ENCODE measurements around the gene ELOVL6. TPM values are rescaled to one million over a fixed set of nuclear protein-coding genes. Genes with fewer than 3 reads are reported as not detected.

The ELOVL6 gene
- polyA plus RNA-seq, 1 donor from 2014 or later, result 21.3 TPM

- Histone ChIP-seq H3K27me3 (ENCODE audit: insufficient read depth, low read depth, low read length) (no peaks in the 10 kb centered on the region), H3K79me2 (replicated peaks; ENCODE audit: insufficient read depth, low read length) (peaks cover 57% of the 10 kb centered on the region), H2AFZ (ENCODE audit: low read depth, low read length) (peak overlapping the region; percentile 43), H3K4me2 (ENCODE audit: low read length) (peak overlapping the region; percentile 97), H3K9me2 (ENCODE audit: insufficient read depth, low read length) (no peaks in the 10 kb centered on the region), H3K27ac (ENCODE audit: low read length) (peak overlapping the region; percentile 92), H3K4me3 (ENCODE audit: low read length) (peak overlapping the region; percentile 90), H3K36me3 (ENCODE audit: insufficient read depth, low read length) (no peaks in the 10 kb centered on the region), H3F3A (ENCODE audit: insufficient read depth, low read length, poor library complexity, severe bottlenecking) (peaks cover 7% of the 10 kb centered on the region), H4K20me1 (ENCODE audit: insufficient read depth) (no peaks in the 10 kb centered on the region), H3K9me3 (ENCODE audit: low read length) (no peaks in the 10 kb centered on the region), H3K9ac (ENCODE audit: low read length) (peak overlapping the region; percentile 90)
- no peak for TF ChIP-seq RAD21 (conservative IDR thresholded peaks at IDR 0.05)
- TF ChIP-seq MXI1 (conservative IDR thresholded peaks at IDR 0.05; ENCODE audit: poor library complexity, severe bottlenecking), result peak; percentile 31
Observed at GRCh38 chr4:110196206-110196870, 2.1 kb downstream of the ELOVL6 start.

- H3K79me2 ChIP-seq (replicated peaks; ENCODE audit: insufficient read depth, low read length), result peaks cover 64% of the 10 kb centered on the region
- H3K9me2 ChIP-seq (ENCODE audit: insufficient read depth, low read length), result no peaks in the 10 kb centered on the region
- H2AFZ ChIP-seq (ENCODE audit: low read depth, low read length), result peak overlapping the region; percentile 43
- peak overlapping the region; percentile 97 for H3K4me2 ChIP-seq (ENCODE audit: low read length)
- H3K27me3 ChIP-seq (ENCODE audit: insufficient read depth, low read depth, low read length), result no peaks in the 10 kb centered on the region
- no peaks in the 10 kb centered on the region for H3K36me3 ChIP-seq (ENCODE audit: insufficient read depth, low read length)
- TF ChIP-seq REST (IDR thresholded peaks at IDR 0.05; ENCODE audit: borderline replicate concordance), result peak; percentile 15
- no peak for TF ChIP-seq POLR2AphosphoS5 (IDR thresholded peaks at IDR 0.05)
- H4K20me1 ChIP-seq (ENCODE audit: insufficient read depth), result no peaks in the 10 kb centered on the region
- peaks cover 7% of the 10 kb centered on the region for H3F3A ChIP-seq (ENCODE audit: insufficient read depth, low read length, poor library complexity, severe bottlenecking)
- H3K9me3 ChIP-seq (ENCODE audit: low read length), result no peaks in the 10 kb centered on the region
- H3K27ac ChIP-seq (ENCODE audit: low read length), result peak overlapping the region; percentile 92
- peak overlapping the region; percentile 90 for H3K4me3 ChIP-seq (ENCODE audit: low read length)
- H3K9ac ChIP-seq (ENCODE audit: low read length), result peak overlapping the region; percentile 90
Observed at GRCh38 chr4:110195561-110196205, 2.7 kb downstream of the ELOVL6 start.

- Histone ChIP-seq H3K9me2 (ENCODE audit: insufficient read depth, low read length) (no peaks in the 10 kb centered on the region), H4K20me1 (ENCODE audit: insufficient read depth) (no peaks in the 10 kb centered on the region), H3K27me3 (ENCODE audit: insufficient read depth, low read depth, low read length) (no peaks in the 10 kb centered on the region), H3K9me3 (ENCODE audit: low read length) (no peaks in the 10 kb centered on the region), H3K4me2 (ENCODE audit: low read length) (peak overlapping the region; percentile 87), H3K36me3 (ENCODE audit: insufficient read depth, low read length) (no peaks in the 10 kb centered on the region), H2AFZ (ENCODE audit: low read depth, low read length) (no peak overlapping the region), H3F3A (ENCODE audit: insufficient read depth, low read length, poor library complexity, severe bottlenecking) (peaks cover 7% of the 10 kb centered on the region), H3K4me3 (ENCODE audit: low read length) (peak overlapping the region; percentile 90), H3K27ac (ENCODE audit: low read length) (peak overlapping the region; percentile 91), H3K79me2 (replicated peaks; ENCODE audit: insufficient read depth, low read length) (peaks cover 75% of the 10 kb centered on the region), H3K9ac (ENCODE audit: low read length) (peak overlapping the region; percentile 64)
- TF ChIP-seq RAD21 (conservative IDR thresholded peaks at IDR 0.05) (no peak), SMC3 (conservative IDR thresholded peaks at IDR 0.05; ENCODE audit: poor library complexity) (peak; percentile 32), EZH2 (IDR thresholded peaks at IDR 0.05; ENCODE audit: borderline replicate concordance, insufficient read depth, low read length, poor library complexity, severe bottlenecking) (no peak), REST (IDR thresholded peaks at IDR 0.05; ENCODE audit: borderline replicate concordance) (peak; percentile 96), CTCF (IDR thresholded peaks at IDR 0.05; ENCODE audit: poor library complexity, severe bottlenecking) (no peak), TAF1 (IDR thresholded peaks at IDR 0.05; ENCODE audit: low read depth) (peak; percentile 97), MXI1 (conservative IDR thresholded peaks at IDR 0.05; ENCODE audit: poor library complexity, severe bottlenecking) (peak; percentile 46), POLR2AphosphoS5 (IDR thresholded peaks at IDR 0.05) (peak; percentile 99), EP300 (conservative IDR thresholded peaks at IDR 0.05; ENCODE audit: poor library complexity, severe bottlenecking) (peak; percentile 69)
Observed at GRCh38 chr4:110193822-110194761, 4.3 kb downstream of the ELOVL6 start.
